Measurements from ENCODE around the gene URB2. TPM values are rescaled to one million over a fixed set of nuclear protein-coding genes. Genes with fewer than 3 reads are reported as not detected.
"Not testable (repeated sequence)": the region's sequence is repeated elsewhere in the genome, so short reads cannot be mapped to it uniquely, and the experiment has no call there.

Gene URB2
- total RNA-seq, 5 donors from 2014 or later (not counting 1 experiment from before 2014, with no cell fraction given): 8.5 to 13.7 (median 12.7) TPM

DNA sequence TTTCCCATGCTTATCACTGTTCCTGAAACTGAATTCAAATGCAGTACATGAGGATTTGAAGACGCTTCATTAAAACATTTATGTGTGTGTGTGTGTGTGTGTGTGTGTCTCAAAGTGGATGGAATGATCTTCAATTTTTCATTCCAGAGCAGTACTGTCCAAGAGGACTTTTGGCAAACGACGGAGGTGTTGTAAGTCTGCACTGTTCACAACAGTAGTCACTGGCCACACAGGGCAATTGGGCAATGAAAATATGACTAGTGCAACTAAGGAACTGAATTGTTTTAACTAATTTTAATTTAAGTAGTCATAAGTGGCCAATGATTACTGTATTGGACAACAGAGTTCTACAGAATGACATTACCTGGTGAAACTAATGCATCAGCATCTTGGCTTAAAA, 5.2 kb upstream of the URB2 start:
- peaks cover 56 to 67% (median 58%) of the 10 kb centered on the region in 3 donors for H3K4me1 Mint-ChIP-seq
- H3K36me3 Mint-ChIP-seq: no peaks in the 10 kb centered on the region
- no peaks in the 10 kb centered on the region for H3K9me3 ChIP-seq
- H3K4me3 ChIP-seq (ENCODE audit: control insufficient read depth in 1 of 2, extremely low read depth in 1 of 2, low read length in 1 of 2): no peak overlapping the region
- no peak overlapping the region for H3K27ac Mint-ChIP-seq
- H3K4me3 Mint-ChIP-seq: no peak overlapping the region
- peaks cover 5 to 23% of the 10 kb centered on the region in 2 experiments for H3K4me1 ChIP-seq (ENCODE audit: control insufficient read depth in 1 of 2, extremely low read depth in 1 of 2, insufficient read depth in 2 of 2, low read length in 2 of 2)
- ChIA-PET POLR2A (no interaction called here), CTCF (no interaction called here)
- no peaks in the 10 kb centered on the region for H3K36me3 ChIP-seq (ENCODE audit: control insufficient read depth in 2 of 2, extremely low read depth in 1 of 2, insufficient read depth in 1 of 2, low read length in 1 of 2)
- 100% methylated on average over 3 of the region's 3 CpGs for WGBS (ENCODE audit: insufficient coverage)
- no peak overlapping the region for H3K27ac ChIP-seq (ENCODE audit: low read length)
- DNase-seq (no peak), ATAC-seq (replicated peaks in 1 of 4) (no peak)
- H3K27me3 Mint-ChIP-seq: no peaks in the 10 kb centered on the region
- H3K9me3 Mint-ChIP-seq: no peaks in the 10 kb centered on the region
- H3K27me3 ChIP-seq (replicated peaks in 1 of 2; ENCODE audit: control insufficient read depth in 2 of 2, extremely low read depth in 1 of 2, insufficient read depth in 2 of 2, low read length in 1 of 2): no peaks in the 10 kb centered on the region

DNA sequence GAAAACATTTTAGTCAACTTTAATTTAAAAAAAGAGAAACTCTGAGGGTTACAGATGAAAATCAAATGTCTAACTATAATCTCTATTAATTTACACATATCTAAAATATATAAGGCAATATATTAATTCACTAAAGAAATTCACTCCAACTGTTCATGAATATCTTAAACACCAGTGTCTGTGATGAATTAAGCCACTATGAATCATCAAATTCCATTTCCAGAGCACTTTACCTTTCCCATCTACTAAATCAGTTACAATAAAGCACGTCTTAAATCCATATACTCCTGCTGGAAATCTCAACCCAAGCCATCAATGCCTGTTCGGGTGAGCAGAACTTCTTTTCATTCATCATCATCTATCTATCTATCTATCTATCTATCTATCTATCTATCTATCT, 4.4 kb upstream of the URB2 start:
- no peaks in the 10 kb centered on the region for H3K27me3 ChIP-seq (replicated peaks in 1 of 2; ENCODE audit: control insufficient read depth in 2 of 2, extremely low read depth in 1 of 2, insufficient read depth in 2 of 2, low read length in 1 of 2)
- ChIA-PET POLR2A (no interaction called here), CTCF (no interaction called here)
- no peak overlapping the region for H3K27ac ChIP-seq (ENCODE audit: low read length)
- peaks cover 6 to 28% of the 10 kb centered on the region in 2 experiments for H3K4me1 ChIP-seq (ENCODE audit: control insufficient read depth in 1 of 2, extremely low read depth in 1 of 2, insufficient read depth in 2 of 2, low read length in 2 of 2)
- no CpG with 5 or more reads among the region's 2 CpGs for WGBS (ENCODE audit: insufficient coverage)
- DNase-seq (no peak), ATAC-seq (replicated peaks in 1 of 4) (no peak)
- Mint-ChIP-seq H3K4me3 (no peak overlapping the region), H3K27me3 (no peaks in the 10 kb centered on the region), H3K36me3 (no peaks in the 10 kb centered on the region), H3K9me3 (no peaks in the 10 kb centered on the region), H3K27ac (no peak overlapping the region), H3K4me1 (peaks cover 60 to 70% (median 61%) of the 10 kb centered on the region in 3 donors)
- no peak overlapping the region for H3K4me3 ChIP-seq (ENCODE audit: control insufficient read depth in 1 of 2, extremely low read depth in 1 of 2, low read length in 1 of 2)
- H3K9me3 ChIP-seq: no peaks in the 10 kb centered on the region
- no peaks in the 10 kb centered on the region for H3K36me3 ChIP-seq (ENCODE audit: control insufficient read depth in 2 of 2, extremely low read depth in 1 of 2, insufficient read depth in 1 of 2, low read length in 1 of 2)

DNA sequence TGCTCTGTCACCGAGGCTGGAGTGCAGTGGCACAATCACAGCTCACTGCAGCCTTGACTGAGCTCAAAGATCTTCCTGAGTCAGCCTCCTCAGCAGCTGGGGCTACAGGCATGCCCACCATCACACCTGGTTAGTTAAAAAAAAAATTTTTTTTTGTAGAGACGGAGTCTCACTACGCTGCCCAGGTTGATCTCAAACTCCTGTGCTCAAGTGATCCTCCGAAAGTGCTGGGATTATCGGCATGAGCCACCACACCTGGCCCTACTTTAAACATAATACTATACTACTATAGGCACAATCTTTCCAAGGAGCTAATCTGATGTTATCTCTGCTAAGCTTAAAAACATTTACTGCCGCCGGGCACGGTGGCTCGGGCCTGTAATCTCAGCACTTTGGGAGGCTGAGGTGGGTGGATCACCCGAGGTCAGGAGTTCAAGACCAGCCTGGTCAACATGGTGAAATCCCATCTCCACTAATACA, 3.4 kb upstream of the URB2 start:
- H3K9me3 ChIP-seq; H3K4me3 ChIP-seq (ENCODE audit: control insufficient read depth in 1 of 2, extremely low read depth in 1 of 2, low read length in 1 of 2); H3K27ac Mint-ChIP-seq; H3K27me3 Mint-ChIP-seq; CTCF ChIA-PET; H3K9me3 Mint-ChIP-seq; H3K4me3 Mint-ChIP-seq; ATAC-seq (replicated peaks in 1 of 4); H3K27ac ChIP-seq (ENCODE audit: low read length); H3K36me3 ChIP-seq (ENCODE audit: control insufficient read depth in 2 of 2, extremely low read depth in 1 of 2, insufficient read depth in 1 of 2, low read length in 1 of 2); H3K27me3 ChIP-seq (replicated peaks in 1 of 2; ENCODE audit: control insufficient read depth in 2 of 2, extremely low read depth in 1 of 2, insufficient read depth in 2 of 2, low read length in 1 of 2); H3K36me3 Mint-ChIP-seq; DNase-seq: not testable (repeated sequence)
- peaks cover 66 to 73% (median 67%) of the 10 kb centered on the region in 3 donors for H3K4me1 Mint-ChIP-seq
- peaks cover 14 to 29% of the 10 kb centered on the region in 2 experiments for H3K4me1 ChIP-seq (ENCODE audit: control insufficient read depth in 1 of 2, extremely low read depth in 1 of 2, insufficient read depth in 2 of 2, low read length in 2 of 2)
- 88% methylated on average over 5 of the region's 10 CpGs for WGBS (ENCODE audit: insufficient coverage)
- POLR2A ChIA-PET: interaction anchor here in 1 of 2 donors (0.6 kb wide), 1 partner anchor 30 kb away, joined by 4 read pairs; no protein-coding TSS in a partner anchor

DNA sequence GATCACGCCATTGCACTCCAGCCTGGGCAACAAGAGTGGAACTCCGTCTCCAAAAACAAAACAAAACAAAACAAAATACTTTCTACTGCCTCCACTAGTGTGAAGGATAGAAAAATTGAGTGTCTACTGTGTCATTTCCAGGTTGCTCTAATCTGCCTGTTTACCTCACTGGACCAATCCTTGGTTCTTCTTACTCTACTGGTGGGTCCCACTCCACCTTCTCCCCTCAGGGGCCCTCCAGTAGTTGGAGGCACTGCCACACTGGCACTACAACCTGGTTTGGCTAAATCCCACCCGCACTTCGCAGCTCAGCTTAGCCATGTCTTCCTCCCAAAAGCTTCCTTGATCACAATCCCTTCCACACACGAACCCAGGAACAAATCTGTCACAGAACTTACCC, 2.8 kb upstream of the URB2 start:
- Histone ChIP-seq H3K36me3 (ENCODE audit: control insufficient read depth in 2 of 2, extremely low read depth in 1 of 2, insufficient read depth in 1 of 2, low read length in 1 of 2) (no peaks in the 10 kb centered on the region), H3K4me1 (ENCODE audit: control insufficient read depth in 1 of 2, extremely low read depth in 1 of 2, insufficient read depth in 2 of 2, low read length in 2 of 2) (peaks cover 14 to 29% of the 10 kb centered on the region in 2 experiments), H3K4me3 (ENCODE audit: control insufficient read depth in 1 of 2, extremely low read depth in 1 of 2, low read length in 1 of 2) (no peak overlapping the region), H3K27me3 (replicated peaks in 1 of 2; ENCODE audit: control insufficient read depth in 2 of 2, extremely low read depth in 1 of 2, insufficient read depth in 2 of 2, low read length in 1 of 2) (no peaks in the 10 kb centered on the region), H3K27ac (ENCODE audit: low read length) (no peak overlapping the region), H3K9me3 (no peaks in the 10 kb centered on the region)
- 100% methylated on average over 4 of the region's 5 CpGs for WGBS (ENCODE audit: insufficient coverage)
- no peaks in the 10 kb centered on the region for H3K36me3 Mint-ChIP-seq
- no peak overlapping the region for H3K27ac Mint-ChIP-seq
- H3K27me3 Mint-ChIP-seq: no peaks in the 10 kb centered on the region
- ATAC-seq (replicated peaks in 1 of 4): no peak
- no peaks in the 10 kb centered on the region for H3K9me3 Mint-ChIP-seq
- ChIA-PET POLR2A (interaction anchor here in 1 of 2 donors (0.6 kb wide), 1 partner anchor 232 kb away, joined by 3 read pairs; no protein-coding TSS in a partner anchor), CTCF (no interaction called here)
- DNase-seq: no peak
- H3K4me1 Mint-ChIP-seq: peaks cover 65 to 73% (median 65%) of the 10 kb centered on the region in 3 donors
- H3K4me3 Mint-ChIP-seq: no peak overlapping the region

DNA sequence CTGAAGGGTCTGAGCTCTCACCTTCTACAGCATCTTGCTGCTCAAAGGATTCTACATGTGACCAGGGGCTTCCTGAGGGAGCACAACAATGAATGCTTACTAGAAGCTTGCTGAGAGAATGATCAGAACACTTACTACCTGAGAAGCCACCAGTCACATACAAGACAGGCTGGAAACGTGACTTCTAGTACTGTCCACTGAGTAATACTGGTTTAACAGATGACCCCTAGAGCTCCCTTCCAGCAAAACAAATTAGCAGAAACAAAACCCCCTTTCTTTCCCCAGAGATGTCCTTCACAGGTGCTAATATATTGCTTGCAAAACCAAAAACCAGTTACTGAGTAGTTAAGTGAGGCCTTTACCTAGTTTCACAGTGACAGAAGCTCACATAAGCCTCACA, 2.2 kb upstream of the URB2 start:
- Mint-ChIP-seq H3K36me3 (peaks cover 5% of the 10 kb centered on the region), H3K4me1 (peaks cover 65 to 74% (median 68%) of the 10 kb centered on the region in 3 donors), H3K27me3 (no peaks in the 10 kb centered on the region), H3K9me3 (no peaks in the 10 kb centered on the region), H3K27ac (peak overlapping the region in 1 of 2 donors; percentile 1), H3K4me3 (peak overlapping the region; percentile 86 to 98 (median 89))
- no peaks in the 10 kb centered on the region for H3K9me3 ChIP-seq
- H3K4me3 ChIP-seq (ENCODE audit: control insufficient read depth in 1 of 2, extremely low read depth in 1 of 2, low read length in 1 of 2): no peak overlapping the region
- H3K27me3 ChIP-seq (replicated peaks in 1 of 2; ENCODE audit: control insufficient read depth in 2 of 2, extremely low read depth in 1 of 2, insufficient read depth in 2 of 2, low read length in 1 of 2): no peaks in the 10 kb centered on the region
- no peak overlapping the region for H3K27ac ChIP-seq (ENCODE audit: low read length)
- ChIA-PET POLR2A (interaction anchor here in 1 of 2 donors (0.6 to 0.7 kb wide), 2 partner anchors 143 to 231 kb away, joined by 3 to 4 read pairs; no protein-coding TSS in a partner anchor), CTCF (no interaction called here)
- ATAC-seq (replicated peaks in 1 of 4) (no peak), DNase-seq (no peak)
- WGBS (ENCODE audit: insufficient coverage): 78% methylated on average over 1 of the region's 1 CpG
- peaks cover 14 to 29% of the 10 kb centered on the region in 2 experiments for H3K4me1 ChIP-seq (ENCODE audit: control insufficient read depth in 1 of 2, extremely low read depth in 1 of 2, insufficient read depth in 2 of 2, low read length in 2 of 2)
- no peaks in the 10 kb centered on the region for H3K36me3 ChIP-seq (ENCODE audit: control insufficient read depth in 2 of 2, extremely low read depth in 1 of 2, insufficient read depth in 1 of 2, low read length in 1 of 2)

DNA sequence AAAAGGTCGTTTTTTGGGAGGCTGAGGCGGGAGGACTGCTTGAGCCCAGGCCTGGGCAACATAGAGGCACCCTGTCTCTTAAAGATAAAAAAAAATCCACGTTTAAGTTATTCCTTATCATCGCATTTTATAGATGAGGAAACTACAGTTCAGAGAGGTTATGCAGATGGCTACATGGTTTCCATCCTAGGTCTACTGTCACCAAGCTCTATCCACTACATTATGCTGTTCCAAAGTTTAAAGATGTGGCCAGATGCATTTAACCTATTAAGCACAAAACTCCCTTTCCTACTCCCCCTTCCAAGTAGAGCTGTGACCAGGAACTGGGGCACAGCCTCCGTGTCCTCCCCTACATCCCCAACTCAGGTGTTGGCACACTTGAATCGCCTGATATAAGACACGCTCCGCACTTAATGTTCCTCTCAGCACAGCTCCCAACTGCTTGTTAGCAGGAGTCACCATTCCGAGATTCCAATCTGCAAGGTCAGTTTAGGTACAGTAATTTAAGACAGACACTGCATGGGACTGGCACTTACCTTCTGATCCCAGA, 1.5 kb upstream of the URB2 start:
- DNase-seq (no peak), ATAC-seq (replicated peaks in 1 of 4) (no peak)
- Histone ChIP-seq H3K36me3 (ENCODE audit: control insufficient read depth in 2 of 2, extremely low read depth in 1 of 2, insufficient read depth in 1 of 2, low read length in 1 of 2) (no peaks in the 10 kb centered on the region), H3K27ac (ENCODE audit: low read length) (no peak overlapping the region), H3K9me3 (no peaks in the 10 kb centered on the region), H3K27me3 (replicated peaks in 1 of 2; ENCODE audit: control insufficient read depth in 2 of 2, extremely low read depth in 1 of 2, insufficient read depth in 2 of 2, low read length in 1 of 2) (no peaks in the 10 kb centered on the region), H3K4me3 (ENCODE audit: control insufficient read depth in 1 of 2, extremely low read depth in 1 of 2, low read length in 1 of 2) (peak overlapping the region; percentile 63 to 78), H3K4me1 (ENCODE audit: control insufficient read depth in 1 of 2, extremely low read depth in 1 of 2, insufficient read depth in 2 of 2, low read length in 2 of 2) (peaks cover 14 to 25% of the 10 kb centered on the region in 2 experiments)
- ChIA-PET POLR2A (interaction anchor here in 1 of 2 donors (0.7 kb wide), 1 partner anchor 144 kb away, joined by 4 read pairs; no protein-coding TSS in a partner anchor), CTCF (interaction anchor here in 1 of 2 donors (0.8 to 1.1 kb wide), 2 partner anchors 66 to 1019 kb away, joined by 3 read pairs; partner anchors contain the start of gene ABCB10)
- Mint-ChIP-seq H3K9me3 (no peaks in the 10 kb centered on the region), H3K36me3 (peaks cover 5% of the 10 kb centered on the region), H3K4me1 (peaks cover 63 to 73% (median 69%) of the 10 kb centered on the region in 3 donors), H3K27me3 (no peaks in the 10 kb centered on the region), H3K27ac (peak overlapping the region; percentile 81 to 88), H3K4me3 (peak overlapping the region; percentile 86 to 98 (median 89))
- 44% methylated on average over 5 of the region's 9 CpGs for WGBS (ENCODE audit: insufficient coverage)
